ENCODE data around the gene ZNF280D.
"Not testable (repeated sequence)": the region's sequence is repeated elsewhere in the genome, so short reads cannot be mapped to it uniquely, and the experiment has no call there.

The ZNF280D gene

DNA sequence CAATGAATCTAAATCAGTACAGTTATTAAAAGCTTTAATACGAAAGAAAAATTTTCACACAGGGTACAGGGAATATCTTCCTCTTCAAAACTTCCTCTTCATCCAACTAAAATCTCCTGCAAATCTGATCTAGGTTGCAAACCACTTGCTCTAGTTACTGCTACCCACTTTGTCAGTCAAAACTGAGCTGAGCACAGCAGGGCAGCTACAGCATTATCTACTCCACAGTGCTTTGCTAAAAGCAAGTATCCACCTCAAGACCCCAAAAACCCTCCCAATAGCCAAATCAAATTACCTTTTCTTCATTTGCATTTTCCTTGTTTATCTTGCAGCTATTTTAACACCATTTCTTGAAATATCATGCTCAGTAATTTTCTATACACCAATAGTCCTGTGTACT lies 14.7 kb downstream of the ZNF280D start:
- DNase-seq (ENCODE audit: low read depth): no peak

DNA sequence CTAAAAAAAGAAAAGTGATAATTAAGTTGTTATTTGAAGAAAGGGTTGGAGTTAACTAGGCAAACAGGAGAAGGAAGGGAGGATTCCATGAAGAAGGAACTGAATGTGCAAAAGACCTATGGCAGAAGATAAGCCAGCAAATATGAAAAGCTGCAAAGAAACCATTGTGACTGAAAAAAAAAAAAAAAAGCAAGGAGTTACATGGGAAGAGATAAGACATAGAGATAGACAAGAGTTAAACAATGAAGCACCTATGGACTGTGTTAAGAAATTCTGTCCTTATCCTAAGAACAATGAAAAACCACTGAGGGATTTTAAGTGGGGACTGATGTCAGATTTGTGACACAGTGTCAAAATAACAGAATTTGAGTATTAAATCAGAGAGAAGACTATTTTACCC lies 17.0 kb downstream of the ZNF280D start:
- DNase-seq (ENCODE audit: low read depth): no peak

DNA sequence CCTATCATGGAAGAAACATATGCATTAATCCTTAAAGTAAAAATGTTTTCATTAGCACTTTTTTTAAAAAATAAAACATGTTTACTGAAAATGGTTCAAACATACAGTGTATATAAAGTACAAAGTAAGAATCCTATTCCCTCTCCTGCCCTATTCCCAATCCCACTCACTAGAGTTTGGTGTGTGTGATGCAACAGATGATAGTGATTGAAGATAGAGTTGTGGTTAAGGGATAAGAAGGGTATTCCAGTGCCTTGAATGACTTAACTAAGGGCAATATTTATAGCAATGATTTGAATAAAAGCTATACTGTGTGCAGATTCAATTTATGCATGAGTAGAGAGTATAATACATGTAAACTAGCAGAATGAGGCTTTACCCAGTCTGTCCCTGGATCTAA lies 18.1 kb downstream of the ZNF280D start:
- DNase-seq (ENCODE audit: low read depth): no peak

DNA sequence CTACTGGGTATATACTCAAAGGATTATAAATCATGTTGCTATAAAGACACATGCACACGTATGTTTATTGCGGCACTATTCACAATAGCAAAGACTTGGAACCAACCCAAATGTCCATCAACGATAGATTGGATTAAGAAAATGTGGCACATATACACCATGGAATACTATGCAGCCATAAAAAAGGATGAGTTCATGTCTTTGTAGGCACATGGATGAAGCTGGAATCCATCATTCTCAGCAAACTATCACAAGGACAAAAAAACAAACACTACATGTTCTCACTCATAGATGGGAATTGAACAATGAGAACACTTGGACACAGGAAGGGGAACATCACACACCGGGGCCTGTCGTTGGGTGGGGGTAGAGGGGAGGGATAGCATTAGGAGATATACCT lies 23.8 kb downstream of the ZNF280D start:
- not testable (repeated sequence) for DNase-seq (ENCODE audit: low read depth)

DNA sequence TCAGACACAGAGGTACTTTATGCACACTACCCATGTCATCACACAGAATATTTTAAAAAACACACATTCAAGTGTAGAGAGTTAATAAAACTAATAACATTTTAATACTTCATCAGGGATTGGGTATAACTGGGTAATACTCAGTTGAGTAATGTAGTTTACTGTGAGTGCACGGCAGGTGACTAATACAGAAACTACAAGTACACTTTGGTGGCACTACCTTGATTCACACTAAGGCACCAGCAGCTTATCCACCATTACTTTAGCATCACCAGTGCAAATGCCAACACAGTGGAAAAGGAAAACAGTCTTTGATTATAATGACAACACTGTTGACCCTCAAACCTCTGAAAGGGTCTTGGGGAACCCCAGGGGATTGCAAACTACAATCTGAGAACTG lies 33.6 kb downstream of the ZNF280D start:
- DNase-seq (ENCODE audit: low read depth): no peak

DNA sequence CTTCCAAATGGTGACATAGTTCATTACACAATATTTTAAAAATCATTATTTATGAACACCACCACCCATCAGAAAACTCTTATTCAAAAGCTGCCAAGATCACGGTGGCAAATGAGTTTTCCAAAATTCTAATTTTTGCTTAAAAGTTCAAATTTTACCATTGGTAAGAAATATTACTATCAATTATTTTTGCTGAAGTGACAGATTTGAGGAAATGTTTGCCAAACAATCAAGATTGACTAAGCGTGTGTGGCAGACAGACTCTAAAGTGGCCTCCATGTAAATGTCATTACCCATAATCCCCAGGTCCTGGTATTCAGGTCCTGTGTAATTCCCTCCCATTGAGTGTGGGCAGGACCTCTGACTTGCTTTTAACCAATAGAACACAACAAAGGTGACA lies 35.0 kb downstream of the ZNF280D start:
- DNase-seq (ENCODE audit: low read depth): no peak

DNA sequence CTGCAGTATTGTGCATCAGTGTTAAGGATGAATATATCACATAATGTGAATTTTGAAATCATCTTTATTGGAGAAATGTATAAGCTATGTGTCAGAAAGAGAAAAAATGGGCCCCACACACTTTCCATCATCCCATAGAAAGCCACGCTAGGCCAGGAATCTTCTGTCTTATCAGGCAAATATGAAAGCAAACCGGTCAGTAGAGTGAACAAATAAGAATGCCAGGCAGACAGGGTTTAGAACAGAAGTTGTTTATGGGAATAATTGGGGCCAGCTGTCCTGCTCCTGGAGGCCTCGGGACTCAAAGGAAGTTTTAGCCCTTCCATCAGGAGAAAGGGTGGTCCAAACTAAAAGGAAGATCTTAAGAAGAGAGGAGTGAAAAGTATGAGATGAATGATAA lies 39.5 kb downstream of the ZNF280D start:
- no peak for DNase-seq (ENCODE audit: low read depth)

GRCh38 chr15:56690733-56691132 lies 42.6 kb downstream of the ZNF280D start:
- DNase-seq (ENCODE audit: low read depth): no peak

- DNase-seq (ENCODE audit: low read depth): no peak
These were observed 49.4 kb downstream of the ZNF280D start for GRCh38 chr15:56683908-56684307.

GRCh38 chr15:56681113-56681512 lies 52.2 kb downstream of the ZNF280D start:
- DNase-seq (ENCODE audit: low read depth): no peak

DNA sequence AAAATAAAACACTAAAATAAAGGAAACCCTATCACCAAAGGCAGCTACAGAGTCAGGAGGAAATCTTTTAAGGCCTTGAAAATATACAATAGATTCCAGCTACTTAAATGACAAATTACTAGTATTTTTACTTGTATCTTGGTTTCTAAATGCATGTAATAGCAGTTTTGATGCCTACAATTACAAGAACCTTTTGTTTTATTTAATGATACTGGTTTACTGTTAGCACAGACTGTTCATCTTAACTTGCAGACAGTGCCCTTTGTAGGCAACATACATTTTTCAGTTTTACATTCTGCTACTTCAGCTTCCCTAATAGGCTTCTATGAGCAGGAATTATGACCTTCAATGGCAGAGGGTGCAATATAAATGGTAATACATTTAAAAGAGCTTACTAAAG lies 54.1 kb downstream of the ZNF280D start:
- no peak for DNase-seq (ENCODE audit: low read depth)

- DNase-seq (ENCODE audit: low read depth): no peak
These were observed 54.7 kb downstream of the ZNF280D start for GRCh38 chr15:56678571-56678970.

- DNase-seq (ENCODE audit: low read depth): no peak
These were observed 56.0 kb downstream of the ZNF280D start for GRCh38 chr15:56677271-56677670.

DNA sequence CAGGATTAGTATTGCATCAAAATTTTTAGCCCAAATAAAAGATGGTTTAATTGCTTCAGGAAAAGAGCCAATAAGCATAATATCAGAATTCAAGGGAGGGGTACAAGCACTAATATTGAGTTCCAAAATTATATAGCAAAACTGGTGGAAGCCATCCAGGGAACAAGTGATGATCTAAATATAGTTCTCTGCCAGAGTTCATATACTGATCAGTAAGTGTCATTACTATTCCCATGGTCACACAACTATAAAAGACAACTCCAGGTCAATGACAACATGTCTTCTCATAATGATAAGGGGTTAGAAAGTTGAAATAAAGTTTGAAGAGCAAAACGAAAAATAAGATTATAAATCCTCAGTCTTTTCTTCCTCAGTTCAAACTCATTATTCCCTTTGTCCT lies 57.4 kb downstream of the ZNF280D start:
- DNase-seq (ENCODE audit: low read depth): no peak

- DNase-seq (ENCODE audit: low read depth): no peak
These were observed 58.5 kb downstream of the ZNF280D start for GRCh38 chr15:56674857-56675256.

DNA sequence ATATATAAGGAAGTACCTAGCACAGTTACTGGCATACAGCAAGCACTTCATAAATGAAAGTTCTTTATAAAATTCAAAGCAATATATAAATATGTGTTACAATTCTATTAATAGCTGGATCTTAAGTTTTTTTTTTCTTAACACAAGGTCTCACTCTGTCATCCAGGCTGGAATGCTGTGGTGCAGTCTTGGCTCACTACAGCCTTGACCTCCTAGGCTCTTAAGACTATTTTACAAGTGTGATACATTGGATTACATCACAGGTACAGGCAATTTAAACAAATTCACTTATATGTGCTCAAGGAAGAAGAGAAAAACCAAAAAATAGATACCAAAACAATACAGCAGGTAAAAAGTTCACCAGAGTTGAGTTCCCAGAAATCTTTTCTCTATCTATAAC lies 60.6 kb downstream of the ZNF280D start:
- no peak for DNase-seq (ENCODE audit: low read depth)

GRCh38 chr15:56667517-56667916 lies 65.8 kb downstream of the ZNF280D start:
- DNase-seq (ENCODE audit: low read depth): no peak

- no peak for DNase-seq (ENCODE audit: low read depth)
These were observed 72.4 kb downstream of the ZNF280D start for GRCh38 chr15:56660943-56661342.

DNA sequence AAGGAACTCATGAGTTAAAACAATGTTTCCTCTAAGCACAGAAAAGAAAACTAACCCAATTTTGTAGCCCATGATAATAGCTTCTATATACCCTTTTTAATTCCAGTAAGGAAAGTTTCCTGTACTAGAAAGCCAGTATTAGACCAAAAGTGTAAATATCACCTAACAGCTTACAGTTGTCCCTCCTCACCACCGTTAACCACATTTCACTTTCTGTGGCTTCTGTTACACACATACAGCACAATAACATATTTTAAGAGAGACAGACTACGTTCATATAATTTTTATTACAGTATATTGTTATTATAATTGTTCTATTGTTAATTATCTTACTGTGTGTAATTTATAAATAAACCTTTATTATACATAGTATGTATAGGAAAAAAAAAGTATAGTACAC lies 74.1 kb downstream of the ZNF280D start:
- no peak for DNase-seq (ENCODE audit: low read depth)

DNA sequence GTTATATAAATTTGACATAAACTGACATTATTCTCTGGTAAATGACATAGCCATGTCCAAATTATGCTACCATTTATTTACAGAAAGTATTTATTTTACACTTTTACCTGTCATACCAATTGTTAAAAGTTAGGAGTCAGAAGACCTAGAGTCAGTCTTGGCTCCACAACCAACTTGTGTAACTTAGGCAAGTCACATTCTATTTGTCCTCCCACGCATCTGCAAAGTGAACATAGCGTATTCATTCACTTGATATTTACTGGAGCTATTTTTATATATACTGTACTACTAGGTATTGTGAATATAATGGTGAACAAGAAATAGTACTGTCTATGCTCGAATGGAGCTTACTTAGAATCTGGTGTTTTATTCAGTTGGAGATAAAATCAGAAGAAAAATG lies 78.7 kb downstream of the ZNF280D start:
- DNase-seq (ENCODE audit: low read depth): no peak

GRCh38 chr15:56654216-56654615 lies 79.1 kb downstream of the ZNF280D start:
- DNase-seq (ENCODE audit: low read depth): no peak

DNA sequence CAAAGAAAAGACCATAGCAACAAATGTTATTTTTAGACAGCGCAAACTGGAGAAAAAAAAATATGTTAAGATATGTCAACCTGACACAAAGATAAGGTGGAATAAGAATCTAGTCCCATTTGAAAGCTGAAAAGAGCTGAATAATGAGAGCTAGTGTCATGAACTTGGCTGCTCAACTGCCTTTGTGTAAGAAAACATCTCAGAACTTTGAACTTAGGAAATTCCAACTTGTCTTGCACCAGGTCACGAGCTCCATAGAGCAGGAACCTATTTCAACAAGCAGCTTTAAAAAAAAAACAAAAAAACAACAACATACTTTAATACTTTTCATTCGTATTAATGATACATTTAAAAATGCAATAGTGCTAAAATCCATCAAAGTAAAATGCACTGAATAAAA lies 79.5 kb downstream of the ZNF280D start:
- no peak for DNase-seq (ENCODE audit: low read depth)

DNA sequence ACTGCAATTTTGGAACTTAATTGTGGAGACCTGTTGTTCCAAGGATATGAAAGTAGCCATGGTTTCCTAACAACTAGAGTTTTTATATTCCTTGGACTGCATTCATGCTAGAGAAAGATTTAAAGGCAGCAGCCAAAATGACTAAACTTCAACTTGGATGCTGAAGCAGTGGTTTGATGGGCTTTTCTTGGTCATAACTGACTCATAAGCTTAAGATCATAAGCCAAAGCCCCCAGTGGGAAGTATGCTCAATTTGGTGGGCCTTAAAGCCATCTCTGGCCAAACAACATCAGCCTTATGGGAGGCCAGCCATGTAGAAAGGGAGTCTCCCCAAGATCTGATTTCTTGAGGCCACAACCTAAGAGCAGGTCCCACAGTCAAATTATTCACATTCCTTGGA lies 80.2 kb downstream of the ZNF280D start:
- no peak for DNase-seq (ENCODE audit: low read depth)

- DNase-seq (ENCODE audit: low read depth): no peak
These were observed 85.0 kb downstream of the ZNF280D start for GRCh38 chr15:56648311-56648710.

GRCh38 chr15:56640549-56640948 lies 92.8 kb downstream of the ZNF280D start:
- DNase-seq (ENCODE audit: low read depth): no peak

Measured in activated T-cell treated with anti-CD3 and anti-CD28 coated beads for 24 hours (primary cell).